ENCODE data around the gene ETV7. TPM values are rescaled to one million over a fixed set of nuclear protein-coding genes. Genes with fewer than 3 reads are reported as not detected.

ETV7 gene
- polyA plus RNA-seq, 1 of the 3 experiments (the other 2 are of a cell fraction), result 0.39 TPM

DNA sequence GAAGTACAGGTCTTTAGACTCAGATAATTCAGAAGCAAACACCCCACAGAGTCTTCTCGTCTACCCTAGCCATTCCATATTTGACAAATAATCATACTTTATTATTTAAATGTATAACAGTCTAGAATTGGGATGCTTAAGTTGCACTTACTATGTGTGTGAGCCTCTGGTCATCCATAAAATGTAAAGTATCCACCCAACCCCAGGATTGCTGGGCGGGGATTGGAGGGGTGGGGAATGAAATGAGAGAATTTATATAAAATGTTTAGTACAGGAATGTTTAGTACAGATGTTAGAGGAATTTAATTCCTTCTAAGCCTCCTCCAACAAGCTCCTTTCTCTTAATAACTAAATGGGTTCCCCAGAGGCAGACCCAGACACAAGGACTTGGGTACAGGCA is 67.6 kb downstream of the ETV7 start:
- Histone ChIP-seq H4K20me1 (ENCODE audit: insufficient read depth) (no peaks in the 10 kb centered on the region), H3K79me2 (ENCODE audit: insufficient read depth) (no peaks in the 10 kb centered on the region), H3K9ac (no peak overlapping the region), H3K9me2 (no peaks in the 10 kb centered on the region), H3K27me3 (ENCODE audit: insufficient read depth) (no peaks in the 10 kb centered on the region; the same call in 1 of the 2 replicates), H3K27ac (ENCODE audit: low read depth in 2 of 2, low read length in 1 of 2) (no peak overlapping the region), H3K4me1 (ENCODE audit: control insufficient read depth in 1 of 2, insufficient read depth in 2 of 2, low read depth in 1 of 2, low read length in 1 of 2) (peaks cover 0 to 8% of the 10 kb centered on the region in 2 experiments; a peak in 1 of 4 replicates), H3K36me3 (replicated peaks in 1 of 2; ENCODE audit: control insufficient read depth in 1 of 2, insufficient read depth in 2 of 2, low read length in 1 of 2) (no peaks in the 10 kb centered on the region), H3K4me2 (no peak overlapping the region), H3F3A (replicated peaks; ENCODE audit: insufficient read depth) (no peaks in the 10 kb centered on the region), H2AFZ (ENCODE audit: low read depth) (no peak overlapping the region), H3K4me3 (ENCODE audit: low read depth in 2 of 2, low read length in 1 of 2) (no peak overlapping the region), H3K9me3 (no peaks in the 10 kb centered on the region)
- TF ChIP-seq TEAD4 (IDR thresholded peaks at IDR 0.05; ENCODE audit: borderline replicate concordance, insufficient read depth) (no peak), TCF12 (IDR thresholded peaks at IDR 0.05) (no peak), TAF1 (IDR thresholded peaks at IDR 0.05; ENCODE audit: borderline replicate concordance, low read depth, low read length) (no peak)
- TF ChIP-seq, protein P1, sequence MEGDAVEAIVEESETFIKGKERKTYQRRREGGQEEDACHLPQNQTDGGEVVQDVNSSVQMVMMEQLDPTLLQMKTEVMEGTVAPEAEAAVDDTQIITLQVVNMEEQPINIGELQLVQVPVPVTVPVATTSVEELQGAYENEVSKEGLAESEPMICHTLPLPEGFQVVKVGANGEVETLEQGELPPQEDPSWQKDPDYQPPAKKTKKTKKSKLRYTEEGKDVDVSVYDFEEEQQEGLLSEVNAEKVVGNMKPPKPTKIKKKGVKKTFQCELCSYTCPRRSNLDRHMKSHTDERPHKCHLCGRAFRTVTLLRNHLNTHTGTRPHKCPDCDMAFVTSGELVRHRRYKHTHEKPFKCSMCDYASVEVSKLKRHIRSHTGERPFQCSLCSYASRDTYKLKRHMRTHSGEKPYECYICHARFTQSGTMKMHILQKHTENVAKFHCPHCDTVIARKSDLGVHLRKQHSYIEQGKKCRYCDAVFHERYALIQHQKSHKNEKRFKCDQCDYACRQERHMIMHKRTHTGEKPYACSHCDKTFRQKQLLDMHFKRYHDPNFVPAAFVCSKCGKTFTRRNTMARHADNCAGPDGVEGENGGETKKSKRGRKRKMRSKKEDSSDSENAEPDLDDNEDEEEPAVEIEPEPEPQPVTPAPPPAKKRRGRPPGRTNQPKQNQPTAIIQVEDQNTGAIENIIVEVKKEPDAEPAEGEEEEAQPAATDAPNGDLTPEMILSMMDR (IDR thresholded peaks at IDR 0.05), result no peak
- DNase-seq, result no peak
- ChIA-PET CTCF (interaction anchor here (0.5 to 15.1 kb wide), 6 partner anchors 12 to 642 kb away, joined by 3 to 123 read pairs (median 5); no protein-coding TSS in a partner anchor), POLR2A (no interaction called here)
- 82% methylated on average over 2 of the region's 2 CpGs for WGBS (ENCODE audit: low lambda C conversion rate)

DNA sequence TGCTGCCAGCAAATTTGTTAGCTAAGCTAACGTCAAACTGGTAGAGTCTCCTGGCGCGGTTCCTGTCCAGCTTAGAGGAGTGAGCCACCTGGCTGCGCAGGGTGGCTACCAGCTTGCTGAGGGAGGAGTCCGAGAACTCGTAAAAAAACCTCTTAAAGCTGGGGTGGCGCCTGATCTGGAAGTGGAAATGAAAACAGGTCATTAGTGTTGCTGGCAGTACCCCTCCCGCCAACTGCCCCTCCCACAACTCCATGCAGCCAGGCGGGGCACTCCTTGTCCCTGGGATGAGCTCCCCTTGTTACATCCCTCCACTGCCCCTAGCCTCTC is 68.1 kb downstream of the ETV7 start:
- Histone ChIP-seq H3K9me3 (no peaks in the 10 kb centered on the region), H3K4me1 (ENCODE audit: control insufficient read depth in 1 of 2, insufficient read depth in 2 of 2, low read depth in 1 of 2, low read length in 1 of 2) (peaks cover 0 to 8% of the 10 kb centered on the region in 2 experiments; a peak in 1 of 4 replicates), H3K9me2 (no peaks in the 10 kb centered on the region), H3F3A (replicated peaks; ENCODE audit: insufficient read depth) (no peaks in the 10 kb centered on the region), H2AFZ (ENCODE audit: low read depth) (no peak overlapping the region), H3K79me2 (ENCODE audit: insufficient read depth) (no peaks in the 10 kb centered on the region), H3K36me3 (replicated peaks in 1 of 2; ENCODE audit: control insufficient read depth in 1 of 2, insufficient read depth in 2 of 2, low read length in 1 of 2) (no peaks in the 10 kb centered on the region), H3K27me3 (ENCODE audit: insufficient read depth) (no peaks in the 10 kb centered on the region; the same call in 1 of the 2 replicates), H3K4me2 (no peak overlapping the region), H3K4me3 (ENCODE audit: low read depth in 2 of 2, low read length in 1 of 2) (no peak overlapping the region), H3K27ac (ENCODE audit: low read depth in 2 of 2, low read length in 1 of 2) (no peak overlapping the region), H3K9ac (no peak overlapping the region), H4K20me1 (ENCODE audit: insufficient read depth) (no peaks in the 10 kb centered on the region)
- POLR2A ChIA-PET, result no interaction called here
- TF ChIP-seq RCOR1 (IDR thresholded peaks at IDR 0.05; ENCODE audit: low read length) (no peak), POLR2AphosphoS5 (IDR thresholded peaks at IDR 0.05; ENCODE audit: low read depth, low read length) (no peak), FOXJ3 (CRISPR knock-in tag; IDR thresholded peaks at IDR 0.05) (no peak), FOSL2 (IDR thresholded peaks at IDR 0.05; ENCODE audit: borderline replicate concordance, low read depth) (no peak), RAD21 (IDR thresholded peaks at IDR 0.05; ENCODE audit: low read length) (no peak), NRF1 (IDR thresholded peaks at IDR 0.05; ENCODE audit: low read depth, low read length) (no peak), EZH2phosphoT487 (IDR thresholded peaks at IDR 0.05; ENCODE audit: borderline replicate concordance, low read depth) (no peak), TAF1 (IDR thresholded peaks at IDR 0.05; ENCODE audit: borderline replicate concordance, low read depth, low read length) (no peak), RFX5 (IDR thresholded peaks at IDR 0.05; ENCODE audit: low read length) (no peak), MXI1 (IDR thresholded peaks at IDR 0.05; ENCODE audit: low read depth, low read length) (no peak), RXRA (IDR thresholded peaks at IDR 0.05; ENCODE audit: borderline replicate concordance, low read depth) (no peak)
- TF ChIP-seq, protein P1 (IDR thresholded peaks at IDR 0.05), result no peak
- WGBS (ENCODE audit: low lambda C conversion rate), result 95% methylated on average over 4 of the region's 9 CpGs
- DNase-seq, result no peak
- CTCF ChIA-PET, result interaction anchor here (0.5 to 15.1 kb wide), 7 partner anchors 10 to 735 kb away, joined by 3 to 123 read pairs (median 3); no protein-coding TSS in a partner anchor
